GM19324 (cell line): ENCODE results near the gene ARHGDIA.

Experiments used
- ATAC-seq: cut with Tn5 transposase; IDR thresholded peaks from one replicate; pipeline ENCODE4 v1.9.1; 2021; ENCODE audit warnings: mild to moderate bottlenecking, moderate library complexity; ENCODE audit not compliant: unreplicated experiment, low FRiP score

ARHGDIA gene

DNA sequence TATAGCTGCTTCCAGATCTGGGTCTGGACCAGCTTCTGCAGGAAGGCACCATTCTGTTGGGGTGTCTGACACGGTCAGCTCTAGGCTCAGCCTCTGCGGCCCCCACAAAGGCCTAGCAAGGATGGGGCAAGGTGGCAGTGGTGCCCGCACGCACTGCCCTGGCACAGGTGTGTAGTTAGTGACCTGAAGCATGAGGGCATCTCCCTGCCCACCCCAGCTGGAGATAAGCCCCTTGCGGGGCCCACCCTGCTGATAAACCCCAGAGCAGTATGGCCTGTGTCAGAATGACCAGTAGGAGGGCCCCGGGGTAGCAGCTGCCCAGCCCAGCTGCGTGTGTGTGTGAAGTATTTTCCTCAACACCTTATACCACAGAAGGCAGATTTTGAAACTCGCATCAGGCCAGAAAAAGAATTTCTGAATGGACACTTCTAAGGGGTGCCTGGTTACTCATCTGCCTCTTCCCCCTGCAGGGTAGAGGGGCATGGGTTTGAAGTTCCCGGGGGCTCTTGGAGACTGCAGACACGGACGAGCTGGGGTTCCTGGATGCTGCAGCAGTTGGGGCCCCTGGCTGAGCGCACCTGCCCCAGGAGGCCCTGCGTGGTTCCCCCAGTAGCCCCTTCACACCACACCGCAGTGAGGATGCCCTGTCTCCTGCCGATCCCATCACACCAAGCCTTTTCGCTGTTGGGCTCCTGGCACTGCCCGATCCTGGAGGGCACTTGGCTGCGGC, 4.5 kb downstream of the ARHGDIA start:
- ATAC-seq, result no peak

DNA sequence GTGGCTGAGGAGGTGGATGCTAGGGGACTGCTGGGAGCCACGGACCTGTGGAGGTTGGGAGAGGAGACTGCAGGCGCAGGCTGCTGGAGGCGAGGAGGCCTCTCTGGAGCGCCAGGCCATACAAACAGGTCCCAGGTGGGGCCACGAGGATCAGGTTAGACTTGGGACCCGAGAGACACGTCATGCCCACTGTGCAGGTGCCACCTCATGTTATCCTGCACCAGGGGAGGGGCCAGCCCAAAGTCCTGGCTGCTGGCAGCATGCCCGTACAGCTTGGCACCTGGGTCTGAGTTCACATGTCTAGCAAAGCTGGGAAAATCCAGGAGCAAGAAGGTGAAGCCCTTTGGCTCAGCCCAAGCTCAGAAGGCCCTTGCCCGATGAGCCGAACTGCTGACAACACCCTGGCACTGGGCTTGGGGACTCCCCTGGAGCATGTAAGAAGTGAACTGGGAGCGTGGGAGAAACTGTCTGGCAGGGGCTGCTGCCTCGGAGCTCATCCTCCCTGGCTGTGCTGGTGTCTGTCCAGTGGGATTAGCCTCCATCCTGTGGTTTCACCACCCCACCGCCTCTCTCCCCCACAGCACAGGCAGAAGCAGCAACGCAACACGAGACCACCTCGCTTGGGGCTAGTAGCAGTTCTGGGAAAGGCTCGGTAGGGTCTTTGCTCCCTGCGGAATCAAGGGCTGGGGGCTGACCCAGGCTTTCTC, 5.3 kb downstream of the ARHGDIA start:
- no peak for ATAC-seq

GRCh38 chr17:81865358-81865732, 5.8 kb downstream of the ARHGDIA start:
- ATAC-seq, result no peak

DNA sequence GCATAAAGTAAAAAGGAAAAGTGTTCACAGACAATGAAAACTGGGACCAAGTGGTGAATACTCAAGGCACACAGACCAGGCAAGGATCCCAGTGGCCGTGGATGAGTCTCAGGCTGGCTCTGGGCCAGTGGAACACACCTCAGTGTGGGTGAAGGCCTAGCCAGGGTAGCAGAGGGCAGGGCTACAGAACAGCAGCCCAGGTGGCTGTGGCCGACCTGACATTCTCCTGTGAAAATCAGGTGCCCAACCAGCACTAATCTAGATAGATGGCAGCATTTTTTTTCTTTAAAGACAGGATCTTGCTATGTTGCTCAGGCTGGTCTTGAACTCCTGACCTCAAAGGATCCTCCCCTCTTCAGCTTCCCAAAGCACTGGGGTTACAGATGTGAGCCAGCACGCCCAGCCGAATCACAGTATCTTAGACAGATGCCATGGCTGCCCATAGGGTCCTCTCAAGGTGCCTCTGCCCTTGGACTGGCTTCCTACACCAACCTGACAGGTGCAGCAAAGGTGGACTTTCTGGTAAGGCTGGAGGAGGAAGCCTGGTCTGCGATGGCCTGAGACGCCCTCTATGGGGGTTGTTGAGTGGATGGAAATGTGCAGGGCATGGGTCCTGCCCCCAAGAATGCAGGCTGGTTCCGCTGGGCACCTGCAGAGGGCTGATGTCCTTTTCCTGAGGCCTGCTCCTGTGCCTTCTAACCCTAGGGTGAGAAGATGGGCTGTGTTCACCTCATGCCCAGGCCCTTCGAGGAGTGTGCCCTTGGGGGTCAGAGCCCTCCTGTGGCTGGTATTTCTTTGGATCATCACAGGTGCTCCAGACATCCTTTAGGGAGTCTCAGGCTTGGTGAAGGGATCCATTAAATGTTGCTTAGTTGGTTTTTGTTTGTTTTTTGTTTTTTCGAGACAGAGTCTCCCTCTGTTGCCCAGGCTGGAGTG, 7.0 kb downstream of the ARHGDIA start:
- no peak for ATAC-seq

DNA sequence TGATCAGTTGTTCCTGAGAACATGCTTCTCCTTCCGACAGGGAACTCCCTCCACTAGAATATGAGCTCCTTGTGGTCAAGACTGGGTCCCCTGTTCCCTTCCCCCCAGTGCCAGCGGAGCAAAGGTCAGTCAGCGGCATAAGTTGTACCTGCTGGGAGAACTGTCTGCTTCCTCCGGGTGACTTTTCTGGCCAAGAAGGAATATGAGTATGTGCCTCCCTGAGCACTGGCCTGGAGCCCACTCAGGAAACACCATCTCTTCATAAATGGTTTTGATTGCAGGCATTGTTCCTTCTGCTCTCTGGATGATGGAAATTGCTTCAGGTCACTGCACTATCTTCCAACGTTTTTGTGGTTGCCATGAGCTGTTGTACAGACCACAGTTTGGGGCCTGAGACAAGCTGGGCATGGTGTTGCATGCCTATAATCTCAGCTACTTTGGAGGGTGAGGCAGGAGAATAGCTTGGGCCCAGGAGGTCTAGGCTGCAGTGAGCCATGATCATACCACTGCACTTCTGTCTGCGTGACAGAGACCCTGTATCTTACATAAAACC, 7.9 kb downstream of the ARHGDIA start:
- ATAC-seq, result no peak

GRCh38 chr17:81860756-81861568, 10.2 kb downstream of the ARHGDIA start:
- ATAC-seq, result peak; percentile 84

GRCh38 chr17:81859906-81860755, 11.0 kb downstream of the ARHGDIA start, which contains the start of gene P4HB:
TSS of gene P4HB (minus strand) at chr17:81860535. CDS start at chr17:81860471, 64 bp downstream.
- ATAC-seq, result peak; percentile 86

- no peak for ATAC-seq
These were observed 11.9 kb downstream of the ARHGDIA start for GRCh38 chr17:81858967-81859905.

DNA sequence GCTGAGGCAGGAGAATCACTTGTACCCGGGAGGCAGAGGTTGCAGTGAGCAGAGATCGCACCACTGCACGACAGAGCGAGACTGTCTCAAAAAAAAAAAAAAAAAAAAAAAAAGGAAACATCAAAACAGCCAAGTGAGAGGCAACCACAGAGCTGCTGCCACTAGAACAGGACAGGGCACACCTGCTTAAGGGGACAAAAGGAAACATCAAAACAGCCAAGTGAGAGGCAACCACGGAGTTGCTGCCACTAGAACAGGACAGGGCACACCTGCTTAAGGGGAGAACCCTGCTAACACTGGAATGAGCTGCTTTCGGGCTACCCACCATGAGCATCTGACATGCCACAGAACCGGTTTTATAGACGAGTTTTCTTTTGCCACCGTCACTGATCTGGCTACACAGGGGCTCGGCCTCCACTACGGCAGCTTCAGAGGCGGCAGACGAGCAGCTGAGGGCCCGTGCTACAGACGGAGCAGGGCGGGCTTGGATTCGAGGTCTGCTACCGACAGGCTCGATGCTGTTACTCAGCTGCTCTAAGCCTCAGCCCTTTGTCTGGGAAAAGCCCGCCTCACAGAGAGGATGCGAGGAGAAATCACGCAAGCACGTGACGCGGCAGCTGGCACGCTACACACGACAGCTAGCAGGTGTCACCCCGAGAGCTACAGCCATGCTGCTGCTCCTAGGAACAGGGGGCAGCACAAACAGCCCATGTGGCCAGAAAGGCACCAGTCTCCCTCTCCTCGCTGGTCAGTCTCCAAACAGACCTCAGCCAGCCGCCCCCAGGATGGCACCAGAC, 12.8 kb downstream of the ARHGDIA start:
- ATAC-seq, result no peak

- no peak for ATAC-seq
These were observed 16.0 kb downstream of the ARHGDIA start for GRCh38 chr17:81854974-81855774.

- ATAC-seq, result no peak
These were observed 18.9 kb downstream of the ARHGDIA start for GRCh38 chr17:81852237-81852636.

DNA sequence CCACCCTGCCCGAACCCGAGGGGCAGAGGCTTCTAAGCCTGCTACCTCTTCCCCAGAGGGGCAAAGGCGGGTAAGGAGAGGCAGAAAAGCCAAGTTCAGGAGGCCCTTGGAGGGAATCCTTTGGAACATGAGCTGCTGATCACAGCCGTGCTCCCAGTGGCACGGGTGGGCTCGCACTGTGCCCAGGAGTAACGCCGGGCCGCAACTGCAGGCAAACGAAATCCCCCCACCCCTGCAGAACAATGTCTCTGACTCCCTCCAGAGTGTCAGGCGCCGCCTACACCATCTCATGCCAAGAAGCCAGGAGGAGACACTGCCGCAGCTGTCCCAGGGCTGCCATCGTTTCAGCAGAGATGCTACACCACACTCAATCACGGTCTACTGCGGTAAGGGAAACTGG, 19.7 kb downstream of the ARHGDIA start:
- ATAC-seq, result no peak

DNA sequence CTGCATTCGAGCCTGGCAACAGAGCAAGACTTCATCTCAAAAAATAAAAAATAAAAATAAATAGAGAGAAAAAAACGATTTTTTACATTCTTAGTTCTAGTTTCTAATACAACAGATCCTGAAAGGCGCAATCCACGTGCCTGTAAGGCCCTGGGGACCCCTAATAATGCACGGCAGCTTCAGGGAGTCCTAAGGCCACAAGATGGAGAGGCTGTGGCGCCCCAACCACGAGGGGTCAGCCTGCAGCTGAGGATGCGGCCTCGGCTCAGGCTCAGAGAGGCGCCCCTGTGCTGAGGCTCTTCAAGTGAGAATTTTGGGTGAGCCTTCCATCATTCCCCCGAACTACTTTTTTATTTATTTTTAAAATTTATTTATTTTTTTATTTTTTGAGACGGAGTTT, 21.7 kb downstream of the ARHGDIA start:
- no peak for ATAC-seq

- no peak for ATAC-seq
These were observed 24.1 kb downstream of the ARHGDIA start for GRCh38 chr17:81846743-81847689.
